SJCRH30 (cell line): Measurements from ENCODE around the gene RBMS3. TPM values are rescaled to one million over a fixed set of nuclear protein-coding genes. Genes with fewer than 3 reads are reported as not detected.
A peak's percentile ranks its signal among the peaks of the same experiment; 100 is the strongest.

Experiments used
- DNase-seq, 2 experiments: peaks; one replicate each; pipeline ENCODE4 v3.0.0-alpha.2; 2015 to 2020
- H3K27ac ChIP-seq: fragments of 250-450 bp; sonication (Bioruptor Pico); 2 replicates; pipeline ENCODE4 v1.5.1; 2020; ENCODE audit warnings: mild to moderate bottlenecking, moderate library complexity
- H3K27me3 ChIP-seq: fragments of 250-450 bp; sonication (Bioruptor Pico); 2 replicates; pipeline ENCODE4 v1.5.1; 2020; ENCODE audit warnings: mild to moderate bottlenecking, moderate library complexity
- H3K36me3 ChIP-seq: fragments of 250-450 bp; sonication (Bioruptor Pico); 2 replicates; pipeline ENCODE4 v1.5.1; 2020; ENCODE audit warnings: mild to moderate bottlenecking, moderate library complexity
- H3K4me1 ChIP-seq: fragments of 250-450 bp; sonication (Bioruptor Pico); 2 replicates; pipeline ENCODE4 v1.5.1; 2020; ENCODE audit warnings: mild to moderate bottlenecking, moderate library complexity
- H3K4me3 ChIP-seq: fragments of 250-450 bp; sonication (Bioruptor Pico); 2 replicates; pipeline ENCODE4 v1.5.1; 2020; ENCODE audit warnings: mild to moderate bottlenecking, moderate library complexity
- H3K9me3 ChIP-seq: fragments of 250-450 bp; sonication (Bioruptor Pico); replicated peaks from 2 replicates; pipeline ENCODE4 v1.5.1; 2020; ENCODE audit warnings: mild to moderate bottlenecking, moderate library complexity
- total RNA-seq: library from RNA; depleted of rRNA; stranded (reverse); fragments of >200 nt; shearing (Covaris generic); gene quantifications from 2 replicates; pipeline ENCODE4 v1.2.3, GENCODE V29; 2014

The RBMS3 gene
- total RNA-seq, 1 experiment from 2014 or later: 9.5 TPM

DNA sequence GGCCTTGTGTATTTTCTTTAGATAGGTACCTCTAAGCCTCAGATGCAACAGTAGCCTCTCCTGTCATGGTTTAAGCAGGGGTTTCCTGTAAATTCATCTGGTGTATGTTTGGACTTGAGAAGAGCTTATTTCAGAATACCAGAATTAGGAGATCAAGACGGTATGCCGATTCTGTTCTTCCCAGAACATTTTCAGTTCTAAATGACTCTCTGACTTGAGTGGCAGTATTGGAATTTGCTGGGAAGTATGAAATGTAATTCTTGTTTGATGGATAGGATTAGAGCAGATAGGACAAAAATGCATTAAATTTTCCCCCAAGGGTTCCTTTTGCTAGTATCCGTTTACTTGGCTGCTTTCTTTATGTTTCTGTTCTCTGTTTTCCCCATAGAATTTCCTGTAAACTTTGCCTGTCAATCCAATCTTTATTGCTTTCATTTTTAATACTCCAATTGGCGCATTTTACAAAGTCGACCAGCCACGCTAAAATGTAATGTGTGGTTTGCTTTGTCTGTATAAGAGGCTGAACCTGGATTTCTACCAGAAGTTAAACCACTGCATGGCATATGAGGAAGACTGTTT, 612.2 kb downstream of the RBMS3 start:
- H3K9me3 ChIP-seq: no peaks in the 10 kb centered on the region
- H3K4me1 ChIP-seq: no peaks in the 10 kb centered on the region
- no peak overlapping the region for H3K27ac ChIP-seq
- DNase-seq: no peak
- H3K27me3 ChIP-seq: no peaks in the 10 kb centered on the region
- no peak overlapping the region for H3K4me3 ChIP-seq
- H3K36me3 ChIP-seq: no peaks in the 10 kb centered on the region

DNA sequence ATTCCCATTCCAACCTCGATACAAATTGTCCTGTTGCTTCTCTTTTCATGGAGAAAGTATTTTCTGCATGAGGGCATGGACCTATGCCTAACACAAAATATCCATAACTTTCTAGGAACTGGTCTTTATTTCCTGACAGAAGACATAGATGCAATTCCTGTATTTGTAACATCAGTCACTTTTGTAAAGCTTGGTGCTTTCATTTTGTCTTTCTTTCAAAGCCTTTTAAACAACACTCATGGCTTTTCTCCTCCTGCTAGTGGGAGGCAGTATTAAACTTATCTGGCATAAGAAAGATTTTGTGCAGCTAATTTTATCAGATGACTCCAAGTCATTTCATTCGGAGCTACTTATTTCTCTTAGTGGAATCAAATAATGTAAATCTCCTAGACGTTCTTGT, 616.0 kb downstream of the RBMS3 start:
- no peak overlapping the region for H3K4me3 ChIP-seq
- no peaks in the 10 kb centered on the region for H3K9me3 ChIP-seq
- no peak overlapping the region for H3K27ac ChIP-seq
- H3K4me1 ChIP-seq: no peaks in the 10 kb centered on the region
- no peaks in the 10 kb centered on the region for H3K36me3 ChIP-seq
- H3K27me3 ChIP-seq: no peaks in the 10 kb centered on the region
- DNase-seq: no peak

DNA sequence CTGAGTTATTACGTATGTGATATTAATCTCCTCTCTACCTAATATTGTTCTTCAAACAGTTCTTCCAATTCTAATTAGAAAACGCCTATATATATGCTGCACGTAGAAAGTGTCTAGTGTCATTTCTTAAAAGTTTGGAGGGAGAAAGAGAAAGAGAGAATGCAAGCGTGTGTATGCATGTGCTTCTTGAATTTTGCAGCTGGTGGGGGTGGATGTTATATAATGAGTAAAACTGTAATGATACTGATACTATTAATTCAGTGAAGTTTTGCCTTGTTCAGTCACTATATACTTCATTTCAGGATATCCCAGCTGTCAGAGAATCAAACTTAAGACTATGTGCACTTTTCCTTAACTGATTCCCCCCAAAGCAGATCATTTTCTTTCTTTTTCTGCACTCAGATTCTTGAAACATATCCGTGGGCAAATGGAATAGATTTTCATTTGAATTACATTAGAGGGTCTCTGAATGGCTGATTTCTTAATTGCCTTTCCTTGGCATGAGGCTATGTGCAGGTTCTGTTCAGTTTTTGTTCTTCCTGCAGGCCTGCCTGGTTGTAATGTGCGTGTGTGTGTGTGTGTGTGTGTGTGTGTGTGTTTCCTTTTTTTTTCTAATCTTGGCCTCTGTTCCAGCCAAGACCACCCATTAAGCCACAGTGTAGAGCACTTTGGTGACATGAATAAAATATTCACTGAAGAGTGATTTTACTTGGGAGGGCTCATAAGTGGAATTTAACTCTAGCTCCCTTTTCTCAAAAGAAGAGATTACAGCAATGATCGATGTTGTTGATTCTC, 617.5 kb downstream of the RBMS3 start:
- peak; percentile 10 to 13 for DNase-seq
- H3K27me3 ChIP-seq: no peaks in the 10 kb centered on the region
- H3K9me3 ChIP-seq: no peaks in the 10 kb centered on the region
- no peak overlapping the region for H3K4me3 ChIP-seq
- H3K36me3 ChIP-seq: no peaks in the 10 kb centered on the region
- no peaks in the 10 kb centered on the region for H3K4me1 ChIP-seq
- H3K27ac ChIP-seq: no peak overlapping the region

DNA sequence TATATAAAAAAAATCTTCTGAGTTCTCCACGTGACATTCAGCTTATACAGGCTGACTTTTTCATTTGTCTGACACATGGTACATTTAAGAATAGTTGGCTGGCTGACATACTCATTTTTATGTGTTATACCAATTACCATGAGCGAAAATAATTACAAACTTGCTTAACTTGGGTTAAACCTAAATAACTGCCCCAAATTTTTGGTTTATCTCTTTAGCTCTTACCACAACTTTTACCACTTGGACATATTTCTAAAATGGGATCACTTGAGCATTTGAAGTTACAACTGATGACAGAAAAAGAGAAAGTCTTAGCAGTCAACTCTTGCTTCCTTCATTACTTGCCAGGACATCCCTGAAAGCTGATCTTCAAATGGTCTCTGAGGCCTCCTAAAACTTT, 618.1 kb downstream of the RBMS3 start:
- Histone ChIP-seq H3K27me3 (no peaks in the 10 kb centered on the region), H3K4me1 (no peaks in the 10 kb centered on the region), H3K9me3 (no peaks in the 10 kb centered on the region), H3K4me3 (no peak overlapping the region), H3K36me3 (no peaks in the 10 kb centered on the region), H3K27ac (no peak overlapping the region)
- no peak for DNase-seq

DNA sequence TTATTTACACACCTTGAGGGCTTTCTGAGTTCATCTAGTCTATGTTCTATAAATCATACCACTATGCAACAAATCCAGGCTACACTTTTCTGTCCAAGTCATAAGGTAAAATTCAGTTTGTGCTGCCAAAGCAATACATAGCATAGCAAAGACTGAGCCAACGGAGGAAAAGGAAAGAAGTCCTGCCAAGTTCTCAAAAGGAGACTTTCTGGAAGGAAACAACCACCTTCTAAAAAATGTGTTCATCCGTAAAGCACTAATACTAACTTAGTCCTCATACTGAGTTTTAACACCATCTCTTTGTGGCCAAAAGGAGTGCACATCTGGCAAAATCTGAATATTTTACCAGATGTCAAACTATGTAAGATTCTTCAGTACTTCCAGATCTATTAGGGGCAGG, 620.2 kb downstream of the RBMS3 start:
- H3K9me3 ChIP-seq: no peaks in the 10 kb centered on the region

DNA sequence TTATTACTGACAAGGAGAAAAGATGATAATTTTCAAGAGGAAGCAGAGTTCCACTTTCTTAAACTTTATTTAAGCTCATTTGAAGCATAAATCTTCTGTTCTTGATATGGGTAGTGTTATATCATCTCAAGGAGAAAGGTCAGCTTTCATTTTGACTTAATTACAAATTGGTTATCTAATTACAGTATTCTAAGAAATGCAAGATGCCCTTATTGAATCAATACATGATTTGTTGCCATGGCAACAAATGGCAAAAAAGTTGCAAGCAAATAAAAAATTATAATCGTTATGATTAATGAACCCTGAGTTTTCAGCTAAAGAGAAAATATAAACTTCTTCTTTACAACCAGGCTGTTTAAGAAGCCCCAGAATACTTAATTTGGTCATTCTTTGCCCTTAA, 622.7 kb downstream of the RBMS3 start:
- H3K4me3 ChIP-seq: no peak overlapping the region
- H3K27me3 ChIP-seq: no peaks in the 10 kb centered on the region
- no peaks in the 10 kb centered on the region for H3K4me1 ChIP-seq
- H3K27ac ChIP-seq: no peak overlapping the region
- H3K36me3 ChIP-seq: no peaks in the 10 kb centered on the region
- DNase-seq: no peak
- no peaks in the 10 kb centered on the region for H3K9me3 ChIP-seq

More for the DNA sequence above, 620.2 kb downstream of the RBMS3 start:
- DNase-seq: no peak
- Histone ChIP-seq H3K27ac (no peak overlapping the region), H3K4me1 (no peaks in the 10 kb centered on the region), H3K36me3 (no peaks in the 10 kb centered on the region), H3K27me3 (no peaks in the 10 kb centered on the region), H3K4me3 (no peak overlapping the region)

DNA sequence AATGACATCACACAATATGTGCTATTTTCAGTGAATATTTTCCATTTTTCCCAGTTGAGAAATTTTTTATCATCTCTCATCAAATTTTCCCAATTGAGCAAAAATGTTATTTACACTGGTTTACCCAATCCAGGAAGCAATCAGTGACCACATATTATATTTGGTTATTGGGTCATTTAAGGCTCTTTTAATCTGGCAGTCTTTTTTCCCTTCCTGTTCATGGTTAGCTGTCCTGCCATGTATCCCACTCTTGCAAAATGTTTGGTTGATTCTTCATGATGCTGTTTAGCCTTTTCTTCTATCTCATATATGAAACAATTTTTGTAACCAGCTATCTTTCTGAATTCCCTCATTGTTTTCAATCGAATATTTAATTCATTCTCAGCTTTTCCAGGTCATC, 626.0 kb downstream of the RBMS3 start:
- Histone ChIP-seq H3K4me3 (no peak overlapping the region), H3K36me3 (no peaks in the 10 kb centered on the region), H3K4me1 (no peaks in the 10 kb centered on the region), H3K27ac (no peak overlapping the region), H3K9me3 (no peaks in the 10 kb centered on the region), H3K27me3 (no peaks in the 10 kb centered on the region)
- DNase-seq: no peak

DNA sequence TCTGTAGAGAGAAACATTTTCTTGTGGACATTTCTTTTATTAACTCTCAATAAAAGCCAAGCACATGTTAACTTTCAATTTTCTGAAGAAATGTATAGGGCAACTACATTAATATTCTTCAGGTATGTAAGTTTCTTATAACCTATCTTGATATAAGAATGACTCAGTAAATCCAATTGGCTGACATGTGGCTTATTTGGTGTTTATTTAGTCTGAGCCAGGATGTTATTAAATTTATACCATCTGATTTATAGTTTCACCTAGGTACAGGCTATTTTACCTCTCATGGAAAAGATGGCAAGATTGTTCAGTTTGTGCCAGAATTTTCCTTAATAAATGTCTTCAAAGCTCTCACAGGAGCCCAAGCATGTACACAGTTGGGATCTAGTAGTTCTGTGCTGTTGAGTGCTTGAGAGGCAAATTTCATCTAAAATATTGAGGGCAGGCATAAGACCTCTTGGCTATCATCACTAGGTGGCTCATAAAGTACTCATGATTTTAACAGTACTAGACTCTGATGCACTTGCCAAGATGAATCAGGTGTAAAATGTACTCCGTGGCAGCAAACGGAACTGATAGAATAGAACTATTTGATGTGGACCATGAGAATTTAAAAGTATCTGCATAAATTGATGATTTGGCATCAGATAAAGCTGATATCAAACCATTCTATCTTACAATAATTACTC, 631.9 kb downstream of the RBMS3 start:
- Histone ChIP-seq H3K4me1 (no peaks in the 10 kb centered on the region), H3K9me3 (no peaks in the 10 kb centered on the region), H3K27me3 (no peaks in the 10 kb centered on the region), H3K36me3 (no peaks in the 10 kb centered on the region), H3K4me3 (no peak overlapping the region), H3K27ac (no peak overlapping the region)
- DNase-seq: no peak

DNA sequence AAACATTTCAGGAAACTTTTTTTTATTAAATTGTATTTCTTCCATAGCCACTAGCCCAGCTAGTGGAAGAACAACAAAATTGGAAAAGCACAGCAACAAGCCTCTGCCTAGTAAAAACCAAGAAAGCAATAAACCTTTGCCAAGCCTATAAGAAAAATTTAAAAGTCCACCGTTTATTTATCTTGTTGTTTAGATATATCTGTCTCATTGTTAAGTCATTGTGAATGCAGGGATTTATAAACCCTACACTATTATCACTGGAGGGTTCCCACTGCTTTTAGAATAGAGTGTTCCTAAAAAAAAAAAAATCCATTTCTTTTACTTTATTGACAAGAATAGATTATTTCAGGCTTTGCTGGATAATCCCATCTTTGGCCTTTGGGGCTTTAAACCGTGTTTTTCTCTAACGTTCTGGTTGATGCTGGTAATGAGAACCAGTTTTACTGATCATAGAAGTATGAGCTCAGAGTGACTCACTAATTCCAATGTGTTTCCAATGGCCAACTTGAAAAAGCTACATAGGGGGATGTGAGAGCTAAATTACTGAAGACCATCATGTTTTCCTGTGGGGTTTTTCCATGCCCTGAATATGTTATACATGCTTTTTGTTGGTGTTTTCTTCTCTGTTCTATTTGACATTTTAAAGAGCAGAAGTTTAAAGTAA, 634.1 kb downstream of the RBMS3 start:
- Histone ChIP-seq H3K4me1 (peaks cover 9% of the 10 kb centered on the region), H3K36me3 (no peaks in the 10 kb centered on the region), H3K4me3 (no peak overlapping the region), H3K27me3 (no peaks in the 10 kb centered on the region), H3K9me3 (no peaks in the 10 kb centered on the region), H3K27ac (no peak overlapping the region)
- no peak for DNase-seq

DNA sequence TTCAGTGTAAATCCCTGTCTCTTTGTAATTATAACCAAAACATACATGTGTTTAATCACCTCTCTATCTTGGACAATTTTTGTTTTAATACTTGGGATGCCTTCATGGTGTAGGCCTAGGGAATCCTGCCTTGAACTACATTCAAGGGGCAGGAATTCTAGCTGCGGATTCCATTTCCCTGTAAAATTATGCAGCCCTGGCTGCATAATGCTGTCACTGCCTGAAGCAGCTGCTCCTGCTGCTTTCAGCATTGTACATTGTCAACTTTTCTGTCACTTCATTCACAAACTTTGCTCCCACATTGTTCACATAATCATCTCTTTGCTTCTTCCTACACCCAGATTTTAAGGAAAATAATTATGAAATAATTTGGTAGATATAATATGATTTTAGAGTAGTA, 638.7 kb downstream of the RBMS3 start:
- Histone ChIP-seq H3K9me3 (no peaks in the 10 kb centered on the region), H3K27me3 (no peaks in the 10 kb centered on the region), H3K27ac (peak overlapping the region; percentile 58), H3K4me1 (peaks cover 24% of the 10 kb centered on the region), H3K36me3 (no peaks in the 10 kb centered on the region), H3K4me3 (no peak overlapping the region)
- DNase-seq: peak; percentile 34 to 58

DNA sequence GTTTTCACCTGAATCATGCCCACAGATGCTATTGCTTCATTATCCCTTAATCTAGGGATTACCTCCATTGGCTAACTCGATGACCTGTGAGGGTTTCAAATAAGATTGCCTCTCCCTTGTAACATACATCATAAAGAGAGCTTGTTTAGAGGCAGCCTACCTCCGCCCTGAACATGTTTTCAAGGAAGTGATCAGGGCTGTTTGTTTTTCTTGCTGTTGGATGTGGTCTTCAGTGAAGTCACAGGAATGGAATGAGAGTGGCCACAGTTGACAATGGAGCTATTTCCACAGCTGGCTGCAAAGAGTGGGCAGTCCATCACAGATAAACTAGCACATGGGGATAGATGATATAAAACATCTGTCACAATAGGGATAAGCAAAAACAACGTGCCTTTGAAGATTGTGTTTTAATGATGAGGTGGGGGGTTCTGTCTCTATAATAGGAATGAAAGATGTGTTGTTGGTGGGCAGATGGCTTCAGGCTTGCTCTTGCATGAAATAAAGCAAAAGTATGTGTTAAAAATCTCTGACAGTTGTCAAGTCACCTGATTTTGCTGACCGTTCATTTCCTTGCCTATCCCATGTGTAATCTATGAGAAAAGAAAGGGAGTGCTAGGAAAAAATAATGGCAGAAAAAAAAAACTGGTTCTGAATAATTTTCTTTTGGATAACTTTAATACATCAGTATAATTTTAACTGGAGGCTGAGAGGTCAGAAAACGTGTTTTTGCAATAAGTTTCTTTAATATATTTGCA, 642.3 kb downstream of the RBMS3 start:
- Histone ChIP-seq H3K27ac (peak overlapping the region; percentile 73), H3K9me3 (no peaks in the 10 kb centered on the region), H3K4me1 (peaks cover 24% of the 10 kb centered on the region), H3K27me3 (no peaks in the 10 kb centered on the region), H3K4me3 (no peak overlapping the region), H3K36me3 (no peaks in the 10 kb centered on the region)
- DNase-seq: peak; percentile 82 to 93

DNA sequence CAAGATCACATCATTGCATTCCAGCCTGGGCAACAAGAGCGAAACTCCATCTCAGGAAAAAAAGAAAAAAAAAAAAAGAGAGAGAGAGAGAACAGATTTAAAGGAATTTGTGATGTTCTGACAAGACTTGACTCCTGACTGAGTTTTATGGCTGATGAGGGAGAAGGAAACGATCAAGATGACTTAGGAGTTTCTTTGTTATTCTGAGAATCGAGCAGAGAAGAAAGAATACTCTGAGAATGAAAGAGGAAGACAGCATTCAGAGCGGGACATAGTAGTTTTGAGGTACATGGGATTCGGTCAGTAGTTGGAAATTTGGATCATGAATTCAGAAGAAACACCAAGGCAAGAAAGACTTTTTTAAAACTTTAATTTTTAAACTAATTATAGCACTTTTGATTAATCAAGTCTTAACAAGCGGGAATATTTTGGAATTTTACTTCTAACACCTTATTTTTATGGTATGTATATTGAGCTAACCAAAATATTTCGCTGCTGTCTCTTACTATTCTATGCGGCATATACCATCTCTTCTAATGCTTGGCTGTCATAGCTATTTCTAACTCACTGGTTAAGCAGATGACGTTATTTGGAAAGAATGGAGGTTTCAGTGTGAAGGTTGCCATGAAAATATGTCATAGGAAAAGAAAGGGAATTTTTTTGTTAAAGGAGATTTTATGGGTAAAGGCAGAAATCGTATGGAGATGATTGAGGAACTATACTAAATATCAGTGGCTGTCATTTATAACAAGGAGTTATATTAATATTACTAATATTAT, 644.1 kb downstream of the RBMS3 start:
- Histone ChIP-seq H3K27ac (no peak overlapping the region), H3K4me3 (no peak overlapping the region)

DNA sequence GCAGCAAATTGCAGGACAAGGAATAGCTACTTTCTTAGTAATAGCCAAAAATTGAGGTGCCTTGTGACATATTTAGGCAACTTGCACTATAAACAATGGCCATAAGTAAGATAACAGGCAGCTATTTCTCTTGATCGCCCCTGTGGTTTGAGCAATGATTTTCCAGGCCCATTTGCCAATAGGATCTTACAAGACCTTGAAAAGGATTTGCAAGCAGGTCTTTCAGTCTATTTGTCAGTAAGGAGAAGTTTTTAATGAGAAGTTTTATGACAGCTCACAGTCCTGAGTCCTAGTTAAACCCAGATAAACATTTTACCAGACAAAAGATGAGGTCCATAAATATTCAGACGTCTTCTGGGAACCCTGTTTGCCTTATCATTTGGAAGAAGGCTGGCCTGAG, 645.5 kb downstream of the RBMS3 start:
- no peak overlapping the region for H3K27ac ChIP-seq

More for the DNA sequence above, 644.1 kb downstream of the RBMS3 start:
- DNase-seq: no peak
- no peaks in the 10 kb centered on the region for H3K36me3 ChIP-seq
- H3K27me3 ChIP-seq: no peaks in the 10 kb centered on the region
- no peaks in the 10 kb centered on the region for H3K9me3 ChIP-seq
- H3K4me1 ChIP-seq: peaks cover 15% of the 10 kb centered on the region

More for the DNA sequence above, 645.5 kb downstream of the RBMS3 start:
- Histone ChIP-seq H3K4me3 (no peak overlapping the region), H3K36me3 (no peaks in the 10 kb centered on the region), H3K27me3 (no peaks in the 10 kb centered on the region), H3K9me3 (no peaks in the 10 kb centered on the region), H3K4me1 (peaks cover 11% of the 10 kb centered on the region)
- DNase-seq: no peak
